CD14-positive monocyte (primary cell): ENCODE measurements around the gene RPS6KA2. TPM values are rescaled to one million over a fixed set of nuclear protein-coding genes. Genes with fewer than 3 reads are reported as not detected.
"Not testable (repeated sequence)": the region's sequence is repeated elsewhere in the genome, so short reads cannot be mapped to it uniquely, and the experiment has no call there.

ENCODE experiments used
- DNase-seq, 3 donors: peaks; one replicate each; pipeline ENCODE4 v3.0.0-alpha.2; 2011 to 2022
- H2AFZ ChIP-seq: 2 replicates; pipeline ENCODE4 v1.6.0; 2012; ENCODE audit warnings: mild to moderate bottlenecking, low read depth, low read length, inconsistent platforms; ENCODE audit not compliant: insufficient read depth, poor library complexity, severe bottlenecking
- H3K27ac ChIP-seq, 2 donors: 1 replicate in 1 of 2; 2 replicates in 1 of 2; pipeline ENCODE4 v1.5.1; 2012 to 2013; ENCODE audit warnings: low read length in 2 of 2, control low read depth in 1 of 2, inconsistent platforms in 1 of 2, low read depth in 1 of 2, mild to moderate bottlenecking in 1 of 2
- H3K27me3 ChIP-seq, 2 donors: one replicate each; pipeline versions ENCODE4 v1.6.0 to v1.6.1; 2011 to 2013; ENCODE audit warnings: low read length in 2 of 2; ENCODE audit not compliant: control insufficient read depth in 2 of 2, insufficient read depth in 2 of 2
- H3K36me3 ChIP-seq, 2 donors: replicated peaks in 1 of 2; 1 replicate in 1 of 2; 2 replicates in 1 of 2; pipeline versions ENCODE4 v1.5.1 to v1.6.1; 2012 to 2013; ENCODE audit warnings: low read length in 2 of 2, control low read depth in 1 of 2, inconsistent platforms in 1 of 2, mild to moderate bottlenecking in 1 of 2; ENCODE audit not compliant: insufficient read depth in 2 of 2, control insufficient read depth in 1 of 2
- H3K4me1 ChIP-seq, 2 donors: 1 replicate in 1 of 2; 2 replicates in 1 of 2; pipeline versions ENCODE4 v1.5.1 to v1.6.1; 2012 to 2013; ENCODE audit warnings: low read length in 2 of 2, control low read depth in 1 of 2, inconsistent platforms in 1 of 2, mild to moderate bottlenecking in 1 of 2, moderate library complexity in 1 of 2; ENCODE audit not compliant: insufficient read depth in 2 of 2, control insufficient read depth in 1 of 2
- H3K4me2 ChIP-seq: replicated peaks from 2 replicates; pipeline ENCODE3; 2012; ENCODE audit warnings: low read length, moderate library complexity, mild to moderate bottlenecking; ENCODE audit not compliant: poor library complexity, severe bottlenecking; ENCODE audit errors: extremely low read depth
- H3K4me3 ChIP-seq, 3 experiments: fragments of 200-600 bp in 1 of 3; sonication (generic) in 1 of 3; replicated peaks in 1 of 3; 1 replicate in 2 of 3; 2 replicates in 1 of 3; pipeline ENCODE4 v1.5.1; 2011 to 2013; ENCODE audit warnings: low read length in 3 of 3, mild to moderate bottlenecking in 3 of 3, control low read depth in 2 of 3, low read depth in 2 of 3, inconsistent platforms in 1 of 3, moderate library complexity in 1 of 3
- H3K79me2 ChIP-seq: 2 replicates; pipeline ENCODE4 v1.6.0; 2012; ENCODE audit warnings: mild to moderate bottlenecking, control low read depth, inconsistent platforms, low read length, moderate library complexity; ENCODE audit not compliant: insufficient read depth
- H3K9ac ChIP-seq: 2 replicates; pipeline ENCODE4 v1.6.0; 2017; ENCODE audit warnings: low read length, mild to moderate bottlenecking; ENCODE audit not compliant: insufficient read depth, poor library complexity, severe bottlenecking
- H3K9me3 ChIP-seq, 2 donors: replicated peaks in 1 of 2; 1 replicate in 1 of 2; 2 replicates in 1 of 2; pipeline versions ENCODE4 v1.5.1 to v1.6.1; 2012 to 2013; ENCODE audit warnings: low read length in 2 of 2, control low read depth in 1 of 2; ENCODE audit not compliant: control insufficient read depth in 1 of 2, insufficient read depth in 1 of 2
- H4K20me1 ChIP-seq: 2 replicates; pipeline ENCODE4 v1.6.0; 2012; ENCODE audit warnings: mild to moderate bottlenecking, low read length, control low read depth, moderate library complexity; ENCODE audit not compliant: insufficient read depth
- H3K27ac Mint-ChIP-seq, 7 donors: one replicate each; pipeline ENCODE4 v1.8.0; 2020; ENCODE audit warnings: mild to moderate bottlenecking in 7 of 7, mixed read lengths in 7 of 7, moderate library complexity in 6 of 7, inconsistent platforms in 2 of 7
- H3K27me3 Mint-ChIP-seq, 3 donors: one replicate each; pipeline ENCODE4 v1.8.0; 2021 to 2022; ENCODE audit warnings: low read depth in 3 of 3, mild to moderate bottlenecking in 3 of 3, mixed read lengths in 3 of 3, moderate library complexity in 3 of 3, inconsistent platforms in 1 of 3
- H3K36me3 Mint-ChIP-seq, 2 donors: one replicate each; pipeline ENCODE4 v1.8.0; 2020; ENCODE audit warnings: mixed read lengths in 2 of 2, inconsistent platforms in 1 of 2, mild to moderate bottlenecking in 1 of 2
- H3K4me1 Mint-ChIP-seq: one replicate; pipeline ENCODE4 v1.8.0; 2020; ENCODE audit warnings: mild to moderate bottlenecking, mixed read lengths
- H3K4me3 Mint-ChIP-seq, 2 donors: one replicate each; pipeline ENCODE4 v1.8.0; 2020; ENCODE audit warnings: mild to moderate bottlenecking in 2 of 2, mixed read lengths in 2 of 2, moderate library complexity in 1 of 2
- H3K9me3 Mint-ChIP-seq, 7 donors: one replicate each; pipeline ENCODE4 v1.8.0; 2020 to 2022; ENCODE audit warnings: mixed read lengths in 7 of 7, mild to moderate bottlenecking in 6 of 7, moderate library complexity in 6 of 7, inconsistent platforms in 2 of 7
- CTCF ChIP-seq: fragments of 200-600 bp; IDR thresholded peaks from one replicate; pipeline ENCODE4 v1.8.0; 2022; ENCODE audit warnings: antibody characterized with exemption, mild to moderate bottlenecking
- WGBS: methylation state at CpG from one replicate; pipeline ENCODE4 v1.1.5; 2013; ENCODE audit warnings: missing lambda C conversion rate; ENCODE audit not compliant: insufficient coverage; 5-methylcytosine and 5-hydroxymethylcytosine counted together
- intact Hi-C, 2 donors: fragments of 100-400 bp; cut with micrococcal nuclease; formaldehyde crosslinking; loops; one replicate each; pipeline versions ENCODE4 v1.15.0 to v1.15.1; 2023
- polyA plus RNA-seq, 3 donors: library from polyadenylated mRNA; depleted of rRNA in 1 of 3; unstranded in 2 of 3; stranded (reverse) in 1 of 3; fragments of 300-500 nt in 2 of 3; fragments of >200 nt in 1 of 3; fragmentation: Illumina TruSeq in 2 of 3; gene quantifications; 1 replicate in 2 of 3; 2 replicates in 1 of 3; pipeline ENCODE4 v1.2.3, GENCODE V29; 2012 to 2021

The RPS6KA2 gene
- polyA plus RNA-seq, 3 donors: 1.4 to 3.1 (median 1.9) TPM

- no peaks in the 10 kb centered on the region for H4K20me1 ChIP-seq
- no peaks in the 10 kb centered on the region for H3K79me2 ChIP-seq
- peak overlapping the region in 1 of 3 experiments; percentile 25 for H3K4me3 ChIP-seq
- no peaks in the 10 kb centered on the region for H3K27me3 ChIP-seq
- TF ChIP-seq CTCF: no peak
- H3K4me2 ChIP-seq: peak overlapping the region; percentile 20
- no peaks in the 10 kb centered on the region for H3K36me3 ChIP-seq
- Mint-ChIP-seq H3K4me3 (peak overlapping the region; percentile 52 to 53), H3K27me3 (peaks cover 0 to 5% (median 5%) of the 10 kb centered on the region in 3 donors), H3K4me1 (peaks cover 18% of the 10 kb centered on the region), H3K27ac (peak overlapping the region in 1 of 7 donors; percentile 19), H3K9me3 (peaks cover 0 to 5% (median 0%) of the 10 kb centered on the region in 7 donors), H3K36me3 (no peaks in the 10 kb centered on the region)
- no peak overlapping the region for H3K27ac ChIP-seq
- intact Hi-C loops: no loop called here
- H3K4me1 ChIP-seq: peaks cover 0 to 4% of the 10 kb centered on the region in 2 donors
- WGBS: 55% methylated on average over 15 of the region's 18 CpGs
- DNase-seq: peak; percentile 18 to 44 (median 18)
- H3K9ac ChIP-seq: no peak overlapping the region
- H3K9me3 ChIP-seq: no peaks in the 10 kb centered on the region
- H2AFZ ChIP-seq: no peak overlapping the region
These were observed 86.3 kb downstream of the RPS6KA2 start for GRCh38 chr6:166540631-166541331.

- Histone ChIP-seq H3K27ac (no peak overlapping the region), H4K20me1 (no peaks in the 10 kb centered on the region), H2AFZ (no peak overlapping the region), H3K36me3 (no peaks in the 10 kb centered on the region), H3K4me1 (peaks cover 0 to 4% of the 10 kb centered on the region in 2 donors), H3K4me2 (no peak overlapping the region), H3K9ac (no peak overlapping the region), H3K9me3 (no peaks in the 10 kb centered on the region), H3K79me2 (no peaks in the 10 kb centered on the region), H3K27me3 (no peaks in the 10 kb centered on the region), H3K4me3 (no peak overlapping the region)
- no peak for DNase-seq
- Mint-ChIP-seq H3K27ac (no peak overlapping the region), H3K9me3 (peaks cover 0 to 5% (median 0%) of the 10 kb centered on the region in 7 donors), H3K27me3 (peaks cover 0 to 5% (median 5%) of the 10 kb centered on the region in 3 donors), H3K4me3 (no peak overlapping the region), H3K36me3 (no peaks in the 10 kb centered on the region), H3K4me1 (peaks cover 18% of the 10 kb centered on the region)
- intact Hi-C loops: no loop called here
- TF ChIP-seq CTCF: no peak
- WGBS: no CpG with 5 or more reads among the region's 4 CpGs
These were observed 87.5 kb downstream of the RPS6KA2 start for GRCh38 chr6:166539543-166539942.

- H2AFZ ChIP-seq, intact Hi-C loops, DNase-seq, H3K9ac ChIP-seq, H3K27me3 Mint-ChIP-seq, H3K9me3 ChIP-seq, H3K27me3 ChIP-seq, H3K4me3 Mint-ChIP-seq, H3K9me3 Mint-ChIP-seq, H3K36me3 ChIP-seq, H3K4me2 ChIP-seq, H3K27ac ChIP-seq, H4K20me1 ChIP-seq, H3K4me1 ChIP-seq, H3K36me3 Mint-ChIP-seq, H3K79me2 ChIP-seq, H3K4me3 ChIP-seq, H3K27ac Mint-ChIP-seq: not testable (repeated sequence)
- peaks cover 18% of the 10 kb centered on the region for H3K4me1 Mint-ChIP-seq
- WGBS: no CpG with 5 or more reads among the region's 9 CpGs
These were observed 88.1 kb downstream of the RPS6KA2 start for GRCh38 chr6:166539011-166539385.
